ENCODE results near the gene FRYL. TPM values are rescaled to one million over a fixed set of nuclear protein-coding genes. Genes with fewer than 3 reads are reported as not detected.

Gene FRYL
- total RNA-seq, 3 donors from 2014 or later, result 70.9 to 112 (median 86.2) TPM

GRCh38 chr4:48774760-48775710 lies 5.0 kb downstream of the FRYL start:
- DNase-seq (ENCODE audit: low spot score in 2 of 2), result no peak
- intact Hi-C loops (cut with DNase I; ENCODE audit: low total_unique reads), result no loop called here
- H3K4me1 ChIP-seq, result peaks cover 0 to 4% of the 10 kb centered on the region in 2 donors
- H3K27me3 ChIP-seq, result no peaks in the 10 kb centered on the region
- H3K4me3 ChIP-seq, result no peak overlapping the region
- TF ChIP-seq, protein P1, sequence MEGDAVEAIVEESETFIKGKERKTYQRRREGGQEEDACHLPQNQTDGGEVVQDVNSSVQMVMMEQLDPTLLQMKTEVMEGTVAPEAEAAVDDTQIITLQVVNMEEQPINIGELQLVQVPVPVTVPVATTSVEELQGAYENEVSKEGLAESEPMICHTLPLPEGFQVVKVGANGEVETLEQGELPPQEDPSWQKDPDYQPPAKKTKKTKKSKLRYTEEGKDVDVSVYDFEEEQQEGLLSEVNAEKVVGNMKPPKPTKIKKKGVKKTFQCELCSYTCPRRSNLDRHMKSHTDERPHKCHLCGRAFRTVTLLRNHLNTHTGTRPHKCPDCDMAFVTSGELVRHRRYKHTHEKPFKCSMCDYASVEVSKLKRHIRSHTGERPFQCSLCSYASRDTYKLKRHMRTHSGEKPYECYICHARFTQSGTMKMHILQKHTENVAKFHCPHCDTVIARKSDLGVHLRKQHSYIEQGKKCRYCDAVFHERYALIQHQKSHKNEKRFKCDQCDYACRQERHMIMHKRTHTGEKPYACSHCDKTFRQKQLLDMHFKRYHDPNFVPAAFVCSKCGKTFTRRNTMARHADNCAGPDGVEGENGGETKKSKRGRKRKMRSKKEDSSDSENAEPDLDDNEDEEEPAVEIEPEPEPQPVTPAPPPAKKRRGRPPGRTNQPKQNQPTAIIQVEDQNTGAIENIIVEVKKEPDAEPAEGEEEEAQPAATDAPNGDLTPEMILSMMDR (IDR thresholded peaks at IDR 0.05), result no peak
- TF ChIP-seq POLR2A (IDR thresholded peaks at IDR 0.05) (no peak), POLR2AphosphoS5 (IDR thresholded peaks at IDR 0.05) (no peak)
- no peaks in the 10 kb centered on the region for H3K9me3 ChIP-seq
- no peak overlapping the region for H3K27ac ChIP-seq
- no peaks in the 10 kb centered on the region for H3K36me3 ChIP-seq

- H3K4me3 ChIP-seq, result no peak overlapping the region
- intact Hi-C loops (cut with DNase I; ENCODE audit: low total_unique reads), result no loop called here
- H3K36me3 ChIP-seq, result no peaks in the 10 kb centered on the region
- no peak for DNase-seq (ENCODE audit: low spot score in 2 of 2)
- no peaks in the 10 kb centered on the region for H3K27me3 ChIP-seq
- TF ChIP-seq POLR2A (IDR thresholded peaks at IDR 0.05) (no peak), POLR2AphosphoS5 (IDR thresholded peaks at IDR 0.05) (no peak)
- TF ChIP-seq, protein P1 (IDR thresholded peaks at IDR 0.05), result no peak
- no peaks in the 10 kb centered on the region for H3K9me3 ChIP-seq
- peaks cover 0 to 4% of the 10 kb centered on the region in 2 donors for H3K4me1 ChIP-seq
- H3K27ac ChIP-seq, result no peak overlapping the region
Observed at GRCh38 chr4:48772556-48772955, 7.5 kb downstream of the FRYL start.

- no peaks in the 10 kb centered on the region for H3K9me3 ChIP-seq
- H3K27me3 ChIP-seq, result no peaks in the 10 kb centered on the region
- no peaks in the 10 kb centered on the region for H3K36me3 ChIP-seq
- no peak for TF ChIP-seq POLR2A (IDR thresholded peaks at IDR 0.05)
- TF ChIP-seq POLR2AphosphoS5 (IDR thresholded peaks at IDR 0.05), result no peak
- TF ChIP-seq, protein P1 (IDR thresholded peaks at IDR 0.05), result no peak
- H3K4me1 ChIP-seq, result peaks cover 0 to 4% of the 10 kb centered on the region in 2 donors
- no peak overlapping the region for H3K4me3 ChIP-seq
- no peak for DNase-seq (ENCODE audit: low spot score in 2 of 2)
- intact Hi-C loops (cut with DNase I; ENCODE audit: low total_unique reads), result no loop called here
- no peak overlapping the region for H3K27ac ChIP-seq
Observed at GRCh38 chr4:48767055-48767929, 12.8 kb downstream of the FRYL start.

GRCh38 chr4:48766131-48766792 lies 13.8 kb downstream of the FRYL start:
- Histone ChIP-seq H3K9me3 (no peaks in the 10 kb centered on the region), H3K27ac (no peak overlapping the region), H3K27me3 (no peaks in the 10 kb centered on the region), H3K4me3 (no peak overlapping the region), H3K4me1 (peaks cover 0 to 4% of the 10 kb centered on the region in 2 donors), H3K36me3 (no peaks in the 10 kb centered on the region)
- intact Hi-C loops (cut with DNase I; ENCODE audit: low total_unique reads), result no loop called here
- TF ChIP-seq POLR2AphosphoS5 (IDR thresholded peaks at IDR 0.05) (no peak), POLR2A (IDR thresholded peaks at IDR 0.05) (no peak)
- TF ChIP-seq, protein P1 (IDR thresholded peaks at IDR 0.05), result no peak
- no peak for DNase-seq (ENCODE audit: low spot score in 2 of 2)

Measured in breast epithelium (tissue), 4 donors.